Measurements from ENCODE around the gene OSBPL1A. TPM values are rescaled to one million over a fixed set of nuclear protein-coding genes. Genes with fewer than 3 reads are reported as not detected.

OSBPL1A gene
- total and polyA plus RNA-seq, 9 donors, result 43.0 to 68.0 (median 56.7) TPM

GRCh38 chr18:24402209-24402785, 4.7 kb upstream of the OSBPL1A start:
- 74% methylated on average over 5 of the region's 6 CpGs for WGBS (ENCODE audit: insufficient coverage)
- Histone ChIP-seq H3K4me3 (ENCODE audit: low read length) (no peak overlapping the region), H3K9me3 (replicated peaks; ENCODE audit: control insufficient read depth, low read depth, low read length) (no peaks in the 10 kb centered on the region), H3K36me3 (ENCODE audit: control insufficient read depth, insufficient read depth, low read length) (no peaks in the 10 kb centered on the region), H3K4me1 (ENCODE audit: control insufficient read depth, insufficient read depth, low read length) (peaks cover 2% of the 10 kb centered on the region), H3K27me3 (ENCODE audit: control insufficient read depth, insufficient read depth, low read length) (no peaks in the 10 kb centered on the region), H3K27ac (ENCODE audit: low read length) (no peak overlapping the region)
- no peak for DNase-seq

- no peak for DNase-seq
- 38% methylated on average over 1 of the region's 2 CpGs for WGBS (ENCODE audit: insufficient coverage)
Measured at GRCh38 chr18:24400587-24400986, 3.0 kb upstream of the OSBPL1A start.

GRCh38 chr18:24398540-24398939, 916 bp upstream of the OSBPL1A start:
- peak; percentile 8 for DNase-seq
- Histone ChIP-seq H3K36me3 (ENCODE audit: control insufficient read depth, insufficient read depth, low read length) (no peaks in the 10 kb centered on the region), H3K4me3 (ENCODE audit: low read length) (no peak overlapping the region), H3K27ac (ENCODE audit: low read length) (no peak overlapping the region), H3K27me3 (ENCODE audit: control insufficient read depth, insufficient read depth, low read length) (no peaks in the 10 kb centered on the region), H3K4me1 (ENCODE audit: control insufficient read depth, insufficient read depth, low read length) (peaks cover 2% of the 10 kb centered on the region), H3K9me3 (replicated peaks; ENCODE audit: control insufficient read depth, low read depth, low read length) (no peaks in the 10 kb centered on the region)
- WGBS (ENCODE audit: insufficient coverage), result 70% methylated on average over 9 of the region's 15 CpGs

More at GRCh38 chr18:24400587-24400986, 3.0 kb upstream of the OSBPL1A start:
- Histone ChIP-seq H3K36me3 (ENCODE audit: control insufficient read depth, insufficient read depth, low read length) (no peaks in the 10 kb centered on the region), H3K27ac (ENCODE audit: low read length) (no peak overlapping the region), H3K27me3 (ENCODE audit: control insufficient read depth, insufficient read depth, low read length) (no peaks in the 10 kb centered on the region), H3K9me3 (replicated peaks; ENCODE audit: control insufficient read depth, low read depth, low read length) (no peaks in the 10 kb centered on the region), H3K4me3 (ENCODE audit: low read length) (no peak overlapping the region), H3K4me1 (ENCODE audit: control insufficient read depth, insufficient read depth, low read length) (peaks cover 2% of the 10 kb centered on the region)

- peaks cover 2% of the 10 kb centered on the region for H3K4me1 ChIP-seq (ENCODE audit: control insufficient read depth, insufficient read depth, low read length)
- H3K9me3 ChIP-seq (replicated peaks; ENCODE audit: control insufficient read depth, low read depth, low read length), result no peaks in the 10 kb centered on the region
- peak; percentile 91 for DNase-seq
- H3K4me3 ChIP-seq (ENCODE audit: low read length), result peak overlapping the region; percentile 79
- no peaks in the 10 kb centered on the region for H3K27me3 ChIP-seq (ENCODE audit: control insufficient read depth, insufficient read depth, low read length)
- under 1% methylated on average over 50 of the region's 50 CpGs for WGBS (ENCODE audit: insufficient coverage)
- H3K27ac ChIP-seq (ENCODE audit: low read length), result peak overlapping the region; percentile 82
- H3K36me3 ChIP-seq (ENCODE audit: control insufficient read depth, insufficient read depth, low read length), result no peaks in the 10 kb centered on the region
Measured at GRCh38 chr18:24397131-24397693, 412 bp downstream of the OSBPL1A start.

GRCh38 chr18:24396082-24396633, 1.5 kb downstream of the OSBPL1A start:
- no CpG with 5 or more reads among the region's 8 CpGs for WGBS (ENCODE audit: insufficient coverage)
- Histone ChIP-seq H3K4me1 (ENCODE audit: control insufficient read depth, insufficient read depth, low read length) (peaks cover 2% of the 10 kb centered on the region), H3K9me3 (replicated peaks; ENCODE audit: control insufficient read depth, low read depth, low read length) (no peaks in the 10 kb centered on the region), H3K36me3 (ENCODE audit: control insufficient read depth, insufficient read depth, low read length) (no peaks in the 10 kb centered on the region), H3K27me3 (ENCODE audit: control insufficient read depth, insufficient read depth, low read length) (no peaks in the 10 kb centered on the region), H3K4me3 (ENCODE audit: low read length) (no peak overlapping the region), H3K27ac (ENCODE audit: low read length) (no peak overlapping the region)
- DNase-seq, result no peak

- Histone ChIP-seq H3K36me3 (ENCODE audit: control insufficient read depth, insufficient read depth, low read length) (no peaks in the 10 kb centered on the region), H3K9me3 (replicated peaks; ENCODE audit: control insufficient read depth, low read depth, low read length) (no peaks in the 10 kb centered on the region), H3K4me1 (ENCODE audit: control insufficient read depth, insufficient read depth, low read length) (peaks cover 2% of the 10 kb centered on the region), H3K27me3 (ENCODE audit: control insufficient read depth, insufficient read depth, low read length) (no peaks in the 10 kb centered on the region), H3K4me3 (ENCODE audit: low read length) (no peak overlapping the region), H3K27ac (ENCODE audit: low read length) (no peak overlapping the region)
- no CpG with 5 or more reads among the region's 11 CpGs for WGBS (ENCODE audit: insufficient coverage)
- DNase-seq, result peak; percentile 21
Measured at GRCh38 chr18:24395049-24395795, 2.4 kb downstream of the OSBPL1A start.

- H3K9me3 ChIP-seq (replicated peaks; ENCODE audit: control insufficient read depth, low read depth, low read length), result no peaks in the 10 kb centered on the region
- peak; percentile 86 for DNase-seq
- H3K36me3 ChIP-seq (ENCODE audit: control insufficient read depth, insufficient read depth, low read length), result no peaks in the 10 kb centered on the region
- no CpG with 5 or more reads among the region's 3 CpGs for WGBS (ENCODE audit: insufficient coverage)
- peaks cover 16% of the 10 kb centered on the region for H3K4me1 ChIP-seq (ENCODE audit: control insufficient read depth, insufficient read depth, low read length)
- no peak overlapping the region for H3K4me3 ChIP-seq (ENCODE audit: low read length)
- H3K27ac ChIP-seq (ENCODE audit: low read length), result peak overlapping the region; percentile 65
- H3K27me3 ChIP-seq (ENCODE audit: control insufficient read depth, insufficient read depth, low read length), result no peaks in the 10 kb centered on the region
Measured at GRCh38 chr18:24388957-24389356, 8.7 kb downstream of the OSBPL1A start.

GRCh38 chr18:24386681-24387080, 10.9 kb downstream of the OSBPL1A start:
- H3K36me3 ChIP-seq (ENCODE audit: control insufficient read depth, insufficient read depth, low read length), result no peaks in the 10 kb centered on the region
- DNase-seq, result no peak
- no peaks in the 10 kb centered on the region for H3K27me3 ChIP-seq (ENCODE audit: control insufficient read depth, insufficient read depth, low read length)
- peaks cover 17% of the 10 kb centered on the region for H3K4me1 ChIP-seq (ENCODE audit: control insufficient read depth, insufficient read depth, low read length)
- WGBS (ENCODE audit: insufficient coverage), result 100% methylated on average over 1 of the region's 6 CpGs
- H3K27ac ChIP-seq (ENCODE audit: low read length), result no peak overlapping the region
- H3K4me3 ChIP-seq (ENCODE audit: low read length), result no peak overlapping the region
- H3K9me3 ChIP-seq (replicated peaks; ENCODE audit: control insufficient read depth, low read depth, low read length), result no peaks in the 10 kb centered on the region

- H3K27ac ChIP-seq (ENCODE audit: low read length), result no peak overlapping the region
- WGBS (ENCODE audit: insufficient coverage), result 33% methylated on average over 1 of the region's 1 CpG
Measured at GRCh38 chr18:24381126-24381525, 16.5 kb downstream of the OSBPL1A start.

GRCh38 chr18:24380163-24380747, 17.4 kb downstream of the OSBPL1A start:
- peaks cover 2% of the 10 kb centered on the region for H3K4me1 ChIP-seq (ENCODE audit: control insufficient read depth, insufficient read depth, low read length)
- H3K4me3 ChIP-seq (ENCODE audit: low read length), result no peak overlapping the region
- no peaks in the 10 kb centered on the region for H3K27me3 ChIP-seq (ENCODE audit: control insufficient read depth, insufficient read depth, low read length)
- no peak for DNase-seq
- WGBS (ENCODE audit: insufficient coverage), result 93% methylated on average over 6 of the region's 6 CpGs
- no peaks in the 10 kb centered on the region for H3K9me3 ChIP-seq (replicated peaks; ENCODE audit: control insufficient read depth, low read depth, low read length)
- H3K36me3 ChIP-seq (ENCODE audit: control insufficient read depth, insufficient read depth, low read length), result peaks cover 4% of the 10 kb centered on the region
- no peak overlapping the region for H3K27ac ChIP-seq (ENCODE audit: low read length)

More at GRCh38 chr18:24381126-24381525, 16.5 kb downstream of the OSBPL1A start:
- H3K9me3 ChIP-seq (replicated peaks; ENCODE audit: control insufficient read depth, low read depth, low read length), result no peaks in the 10 kb centered on the region
- peaks cover 4% of the 10 kb centered on the region for H3K36me3 ChIP-seq (ENCODE audit: control insufficient read depth, insufficient read depth, low read length)
- H3K4me1 ChIP-seq (ENCODE audit: control insufficient read depth, insufficient read depth, low read length), result peaks cover 5% of the 10 kb centered on the region
- DNase-seq, result no peak
- H3K4me3 ChIP-seq (ENCODE audit: low read length), result no peak overlapping the region
- H3K27me3 ChIP-seq (ENCODE audit: control insufficient read depth, insufficient read depth, low read length), result no peaks in the 10 kb centered on the region

Data from muscle of leg (tissue), 11 donors.